Calu3 (cell line): ENCODE data around the gene SBF2. TPM values are rescaled to one million over a fixed set of nuclear protein-coding genes. Genes with fewer than 3 reads are reported as not detected.

Experiments used
- BruUV-seq: library from RNA; stranded (reverse); fragments of 400-500 nt; replicated peaks from 2 replicates; lab custom pipeline; 2021; lab: Mats Ljungman, UMichigan
- CTCF ChIA-PET: fragments of 300-600 bp; sonication (Branson Sonifier 250); formaldehyde crosslinking; loops from one replicate; lab custom pipeline; 2022; ENCODE audit warnings: antibody characterized with exemption; lab: Charles Lee
- DNase-seq: peaks from one replicate; pipeline ENCODE4 v3.0.0; 2022
- H3K27ac Mint-ChIP-seq: one replicate; pipeline ENCODE4 v1.8.0; 2022; ENCODE audit warnings: mixed read lengths; ENCODE audit not compliant: unreplicated experiment
- H3K27me3 Mint-ChIP-seq: one replicate; pipeline ENCODE4 v1.8.0; 2022; ENCODE audit warnings: mixed read lengths; ENCODE audit not compliant: unreplicated experiment
- H3K36me3 Mint-ChIP-seq: one replicate; pipeline ENCODE4 v1.8.0; 2022; ENCODE audit warnings: mild to moderate bottlenecking, moderate library complexity, mixed read lengths; ENCODE audit not compliant: insufficient read depth, unreplicated experiment
- H3K4me1 Mint-ChIP-seq: one replicate; pipeline ENCODE4 v1.8.0; 2022; ENCODE audit warnings: mild to moderate bottlenecking, low read depth, mixed read lengths; ENCODE audit not compliant: unreplicated experiment
- H3K4me3 Mint-ChIP-seq: one replicate; pipeline ENCODE4 v1.8.0; 2022; ENCODE audit warnings: mild to moderate bottlenecking, low read depth, moderate library complexity, mixed read lengths; ENCODE audit not compliant: unreplicated experiment
- H3K9me3 Mint-ChIP-seq: one replicate; pipeline ENCODE4 v1.8.0; 2022; ENCODE audit warnings: low read depth, mixed read lengths; ENCODE audit not compliant: unreplicated experiment
- CTCF ChIP-seq: fragments of 200-600 bp; IDR thresholded peaks from one replicate; pipeline ENCODE4 v1.8.0; 2022; ENCODE audit warnings: antibody characterized with exemption; ENCODE audit not compliant: unreplicated experiment
- intact Hi-C: fragments of 100-400 bp; cut with micrococcal nuclease; formaldehyde crosslinking; loops from one replicate; pipeline ENCODE4 v1.10.0; 2022; ENCODE audit not compliant: unreplicated experiment
- total RNA-seq: library from RNA; stranded (reverse); gene quantifications from 2 replicates; pipeline ENCODE4 v1.2.3, GENCODE V29; 2022

SBF2 gene
- total RNA-seq, 1 experiment from 2014 or later, result 39.0 TPM

- no peaks in the 10 kb centered on the region for H3K36me3 Mint-ChIP-seq
- CTCF ChIA-PET, result no interaction called here
- intact Hi-C loops, result no loop called here
- TF ChIP-seq CTCF, result no peak
- H3K9me3 Mint-ChIP-seq, result no peaks in the 10 kb centered on the region
- H3K27me3 Mint-ChIP-seq, result no peaks in the 10 kb centered on the region
- DNase-seq, result no peak
- no peak overlapping the region for H3K27ac Mint-ChIP-seq
- no peaks in the 10 kb centered on the region for H3K4me1 Mint-ChIP-seq
- BruUV-seq, result no TSS peak
- H3K4me3 Mint-ChIP-seq, result no peak overlapping the region
Observed at GRCh38 chr11:9823887-9824385, 470.1 kb downstream of the SBF2 start.

- CTCF ChIA-PET, result interaction anchor here (0.6 kb wide), 1 partner anchor 18 kb away, joined by 3 read pairs; no protein-coding TSS in a partner anchor
- Mint-ChIP-seq H3K36me3 (no peaks in the 10 kb centered on the region), H3K9me3 (no peaks in the 10 kb centered on the region), H3K27me3 (no peaks in the 10 kb centered on the region), H3K4me3 (no peak overlapping the region), H3K27ac (no peak overlapping the region), H3K4me1 (no peaks in the 10 kb centered on the region)
- BruUV-seq, result no TSS peak
- TF ChIP-seq CTCF, result no peak
- DNase-seq, result no peak
- intact Hi-C loops, result no loop called here
Observed at GRCh38 chr11:9823439-9823838, 470.6 kb downstream of the SBF2 start.

GRCh38 chr11:9821008-9821752 lies 472.8 kb downstream of the SBF2 start:
- Mint-ChIP-seq H3K36me3 (no peaks in the 10 kb centered on the region), H3K9me3 (no peaks in the 10 kb centered on the region), H3K27ac (no peak overlapping the region), H3K4me3 (no peak overlapping the region), H3K27me3 (no peaks in the 10 kb centered on the region), H3K4me1 (no peaks in the 10 kb centered on the region)
- intact Hi-C loops, result no loop called here
- no TSS peak for BruUV-seq
- DNase-seq, result no peak
- no peak for TF ChIP-seq CTCF
- CTCF ChIA-PET, result no interaction called here

GRCh38 chr11:9820260-9820659 lies 473.8 kb downstream of the SBF2 start:
- intact Hi-C loops, result no loop called here
- no peaks in the 10 kb centered on the region for H3K9me3 Mint-ChIP-seq
- H3K27ac Mint-ChIP-seq, result no peak overlapping the region
- no peaks in the 10 kb centered on the region for H3K36me3 Mint-ChIP-seq
- CTCF ChIA-PET, result no interaction called here
- TF ChIP-seq CTCF, result no peak
- H3K27me3 Mint-ChIP-seq, result no peaks in the 10 kb centered on the region
- BruUV-seq, result no TSS peak
- H3K4me3 Mint-ChIP-seq, result no peak overlapping the region
- H3K4me1 Mint-ChIP-seq, result no peaks in the 10 kb centered on the region
- no peak for DNase-seq
